ELR (cell line): ENCODE data around the gene ZBTB39.
"Not testable (repeated sequence)": the region's sequence is repeated elsewhere in the genome, so short reads cannot be mapped to it uniquely, and the experiment has no call there.

Experiments
- DNase-seq: peaks from one replicate; pipeline ENCODE4 v3.0.0-alpha.2; 2015; ENCODE audit warnings: low read depth

The ZBTB39 gene

GRCh38 chr12:57001448-57001906 lies 4.9 kb downstream of the ZBTB39 start:
- DNase-seq = peak; percentile 78

GRCh38 chr12:57000393-57000792 lies 6.0 kb downstream of the ZBTB39 start:
- peak; percentile 37 for DNase-seq

GRCh38 chr12:56999456-56999855 lies 6.9 kb downstream of the ZBTB39 start:
- DNase-seq = peak; percentile 20

- DNase-seq = no peak
Measured at GRCh38 chr12:56998981-56999380, 7.4 kb downstream of the ZBTB39 start.

- DNase-seq = no peak
Measured at GRCh38 chr12:56998316-56998715, 8.0 kb downstream of the ZBTB39 start.

GRCh38 chr12:56996793-56997545 lies 9.4 kb downstream of the ZBTB39 start:
- DNase-seq = no peak

- no peak for DNase-seq
Measured at GRCh38 chr12:56995930-56996496, 10.3 kb downstream of the ZBTB39 start.

GRCh38 chr12:56995201-56995929 lies 11.0 kb downstream of the ZBTB39 start:
- no peak for DNase-seq

- no peak for DNase-seq
Measured at GRCh38 chr12:56994231-56994746, 12.1 kb downstream of the ZBTB39 start.

- no peak for DNase-seq
Measured at GRCh38 chr12:56993346-56993745, 13.0 kb downstream of the ZBTB39 start.

- DNase-seq = no peak
Measured at GRCh38 chr12:56991319-56992246, 14.8 kb downstream of the ZBTB39 start.

GRCh38 chr12:56990648-56991318 lies 15.6 kb downstream of the ZBTB39 start:
- DNase-seq = no peak

- DNase-seq = peak; percentile 24
Measured at GRCh38 chr12:56989861-56990610, 16.3 kb downstream of the ZBTB39 start.

- no peak for DNase-seq
Measured at GRCh38 chr12:56988207-56988739, 18.1 kb downstream of the ZBTB39 start.

GRCh38 chr12:56987551-56988053 lies 18.7 kb downstream of the ZBTB39 start:
- peak; percentile 80 for DNase-seq

- DNase-seq = no peak
Measured at GRCh38 chr12:56987011-56987410, 19.3 kb downstream of the ZBTB39 start.

GRCh38 chr12:56985714-56986113 lies 20.6 kb downstream of the ZBTB39 start:
- DNase-seq = peak; percentile 77

- DNase-seq = no peak
Measured at GRCh38 chr12:56983386-56983785, 23.0 kb downstream of the ZBTB39 start.

- not testable (repeated sequence) for DNase-seq
Measured at GRCh38 chr12:56982578-56983236, 23.6 kb downstream of the ZBTB39 start.
